Stimulated activated CD4-positive, alpha-beta T cell treated with anti-CD3 and anti-CD28 coated beads, Interleukin-12 subunit alpha, Interleukin-12 subunit beta, amount 100 ng/mL, for 48 hours (primary cell): ENCODE results near the gene RPS23.
A peak's percentile ranks its signal among the peaks of the same experiment; 100 is the strongest.

Source experiments
- DNase-seq, 3 donors: peaks; one replicate each; pipeline ENCODE4 v3.0.0-alpha.2; 2020; ENCODE audit warnings: low read depth in 2 of 3, low spot score in 1 of 3

The RPS23 gene

DNA sequence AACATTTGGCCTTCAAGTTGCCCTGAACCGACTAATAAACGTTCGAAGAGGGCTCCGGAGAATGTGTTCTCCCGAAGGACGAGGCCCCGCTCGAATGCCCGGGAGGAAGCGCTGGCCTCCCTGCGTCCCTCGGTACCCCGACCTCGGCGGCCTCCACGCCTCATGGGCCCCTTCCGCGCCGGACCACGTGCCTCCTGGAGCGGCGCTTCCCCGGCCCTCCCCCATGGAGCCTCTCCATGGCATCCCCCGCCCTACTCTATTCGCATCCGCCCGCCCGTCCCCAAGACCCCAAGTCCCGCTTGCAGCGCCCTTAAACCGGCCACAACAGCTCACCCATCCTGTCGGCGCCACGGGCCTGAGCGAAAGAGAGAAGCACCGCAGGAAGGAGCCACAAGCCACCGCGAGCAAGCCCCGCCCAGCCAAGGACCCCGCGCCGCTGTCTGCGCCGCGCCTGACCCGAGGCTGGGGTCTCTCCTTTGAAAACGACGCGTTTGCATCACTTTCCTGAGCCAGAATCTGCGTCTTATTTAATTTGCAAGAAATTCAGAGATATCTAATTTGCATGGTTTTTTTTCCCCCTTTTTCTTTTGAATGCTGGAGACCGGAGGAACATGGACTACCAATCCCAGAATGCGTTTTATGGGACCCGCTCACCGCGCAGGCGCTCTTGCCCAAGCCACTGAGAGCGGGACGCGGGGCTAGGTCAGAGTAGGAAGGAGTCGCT lies at the start of gene RPS23:
TSS of gene RPS23 (minus strand) at position 368 of the 724 bp plus-strand sequence. CDS start at position 337, 31 bp downstream.
- peak; percentile 76 to 85 (median 81) for DNase-seq

DNA sequence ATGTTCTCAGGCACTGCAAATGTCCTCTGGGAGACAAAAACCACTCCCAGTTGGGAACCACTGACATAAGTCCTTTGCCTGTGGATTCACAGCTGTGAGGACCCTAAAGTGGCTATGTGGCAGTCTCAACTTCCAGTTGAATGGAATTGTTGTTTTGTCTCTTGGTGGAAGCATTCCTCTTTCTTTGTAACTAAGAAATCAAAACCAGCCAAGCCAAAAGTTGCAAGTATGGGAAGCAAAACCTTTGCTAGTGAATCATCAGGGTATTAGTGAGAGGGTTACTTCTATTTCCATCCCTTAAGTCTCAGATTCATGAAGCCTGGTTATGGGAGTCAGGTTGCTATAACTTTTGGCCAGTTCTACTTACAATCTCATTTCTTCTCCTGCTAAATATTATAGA lies 49.8 kb upstream of the RPS23 start:
- DNase-seq: no peak

DNA sequence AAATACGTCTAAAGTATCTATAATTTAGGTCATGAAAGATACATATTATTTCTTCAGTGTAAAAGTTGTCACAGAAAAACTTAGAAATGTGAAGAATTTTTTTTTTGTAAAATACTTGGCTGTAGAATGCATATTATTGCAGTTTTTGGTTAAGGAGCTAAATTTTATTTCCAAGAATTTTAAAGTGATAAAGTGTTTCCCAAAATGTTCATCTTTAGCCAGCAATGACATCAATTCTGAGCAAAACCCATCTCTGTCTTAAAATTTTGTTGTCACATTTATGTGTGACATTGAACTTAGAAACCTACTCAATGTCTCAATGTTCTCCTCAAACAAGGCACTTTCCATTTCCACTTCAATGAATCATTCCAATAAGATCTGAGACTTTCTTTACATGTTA lies 47.8 kb upstream of the RPS23 start:
- DNase-seq: no peak

DNA sequence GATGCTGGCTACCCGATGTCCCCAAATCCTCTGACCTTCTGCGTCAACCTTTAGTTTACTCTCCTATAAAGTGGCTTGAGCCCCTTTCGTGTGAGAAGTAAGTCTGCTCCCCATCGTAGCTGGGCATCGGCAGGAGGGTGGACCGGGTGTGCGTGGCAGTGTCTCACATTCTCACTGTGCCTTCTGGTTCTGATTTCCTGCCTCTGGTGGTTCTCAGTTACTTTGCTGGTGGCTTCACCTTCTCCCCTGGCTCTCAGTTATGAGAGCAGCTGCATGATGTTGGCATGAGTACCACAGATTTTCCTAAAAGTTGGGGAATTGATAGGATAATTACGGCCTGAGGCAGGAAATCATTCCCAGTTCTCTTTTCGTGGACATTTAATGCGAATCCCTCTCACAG lies 47.0 kb upstream of the RPS23 start:
- DNase-seq: no peak

DNA sequence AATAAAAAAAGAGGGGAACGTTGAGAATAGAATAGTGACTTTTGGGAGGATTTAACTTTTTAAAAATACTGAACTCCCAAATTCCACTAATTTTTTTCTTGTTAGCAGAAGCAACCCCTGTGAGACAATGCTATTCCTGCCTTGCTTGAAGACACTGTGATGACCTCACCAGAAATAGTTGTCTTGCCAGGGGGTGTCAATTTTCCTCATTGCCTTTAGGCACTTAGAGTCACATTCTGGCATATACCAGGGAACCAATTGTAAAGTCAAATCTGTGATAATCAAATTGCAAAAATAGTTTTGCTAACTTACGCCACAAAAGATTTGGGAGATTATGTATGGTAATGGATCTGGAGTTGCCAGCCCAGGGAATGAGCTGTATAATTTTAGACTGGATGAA lies 42.8 kb upstream of the RPS23 start:
- no peak for DNase-seq

DNA sequence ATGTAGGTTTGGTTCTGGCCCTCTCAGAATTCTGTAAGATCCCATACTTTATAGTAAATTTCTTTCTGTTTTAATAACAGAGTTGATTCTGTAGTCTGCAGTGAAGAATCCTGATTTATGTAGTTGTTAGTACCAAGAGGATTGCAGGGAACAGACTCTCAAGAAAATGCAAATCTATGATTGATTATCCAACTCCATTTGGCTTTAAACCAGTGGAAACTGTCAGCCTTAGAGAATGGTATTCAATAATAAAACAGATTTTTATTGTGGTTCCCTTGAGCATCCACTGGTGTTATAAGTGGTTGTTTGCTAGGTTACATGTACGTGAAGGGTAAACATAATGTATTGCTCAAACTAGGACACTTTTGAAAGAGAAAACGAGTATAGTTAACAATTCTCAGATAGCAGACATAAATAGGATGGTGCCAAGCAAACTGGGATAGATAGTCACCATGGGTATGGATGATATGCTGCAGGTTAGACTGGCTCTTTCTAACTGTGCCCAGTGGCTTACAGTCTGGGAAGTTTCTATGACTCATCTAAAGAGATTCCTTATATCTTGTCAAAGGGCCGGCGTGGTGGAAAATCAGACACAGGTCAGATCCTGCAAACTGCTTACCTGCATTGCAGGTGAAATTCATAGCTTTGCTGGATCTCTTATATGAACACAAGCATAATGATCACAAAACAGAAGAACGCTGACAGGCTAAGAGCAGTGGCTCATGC lies 41.7 kb upstream of the RPS23 start:
- DNase-seq: no peak

DNA sequence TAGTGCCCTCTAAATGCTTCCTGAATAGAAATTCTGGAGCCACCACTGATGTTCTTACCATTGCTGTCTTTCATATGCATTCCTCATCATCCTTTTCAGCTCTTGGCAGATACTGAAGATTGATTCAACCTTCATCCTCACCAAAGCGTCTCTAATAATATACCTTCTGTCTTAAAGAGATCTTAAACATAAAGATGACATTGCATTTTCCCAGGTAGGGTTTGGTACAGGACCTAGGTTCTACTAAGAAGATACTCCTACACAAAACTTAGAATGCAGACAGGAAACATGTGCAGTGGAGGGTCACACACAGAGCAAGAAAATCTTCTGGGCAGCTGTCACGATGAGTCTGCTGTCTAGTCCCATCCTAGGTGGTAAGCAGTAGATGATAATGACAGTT lies 41.0 kb upstream of the RPS23 start:
- DNase-seq: no peak

DNA sequence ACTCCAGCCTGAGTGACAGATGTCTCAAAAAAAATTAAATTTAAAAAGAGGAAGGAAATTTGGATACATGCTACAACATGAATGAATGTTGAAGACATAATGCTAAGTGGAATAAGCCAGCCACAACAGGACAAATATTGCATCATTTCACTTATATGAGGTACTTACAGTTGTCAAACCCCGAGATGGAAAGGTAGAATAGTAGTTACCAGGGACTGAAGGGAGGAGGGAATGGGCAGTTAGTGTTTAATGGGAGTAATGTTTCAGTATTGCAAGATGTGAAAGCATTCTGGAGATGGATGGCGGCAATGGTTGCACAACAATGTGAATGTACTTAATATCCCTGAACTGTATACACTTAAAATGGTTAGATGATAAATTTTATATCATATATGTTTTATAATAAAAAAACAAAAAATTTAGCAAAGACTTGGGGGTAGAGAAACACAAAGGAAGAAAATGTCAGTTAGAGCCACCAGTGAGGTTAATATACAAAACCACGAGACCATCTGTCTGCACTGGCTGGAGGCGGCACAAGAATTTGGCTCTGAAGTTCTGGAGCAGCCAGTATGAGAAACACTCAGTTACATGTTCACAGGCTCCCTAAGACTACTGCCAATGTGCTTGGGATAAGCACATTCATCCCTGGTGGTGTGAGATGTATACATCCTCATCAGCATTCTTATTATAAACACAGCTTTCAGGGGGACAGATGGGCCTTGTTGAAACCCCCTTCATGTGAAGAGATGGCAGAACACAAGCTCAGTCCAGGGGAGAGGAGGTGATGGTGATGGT lies 37.0 kb upstream of the RPS23 start:
- no peak for DNase-seq

DNA sequence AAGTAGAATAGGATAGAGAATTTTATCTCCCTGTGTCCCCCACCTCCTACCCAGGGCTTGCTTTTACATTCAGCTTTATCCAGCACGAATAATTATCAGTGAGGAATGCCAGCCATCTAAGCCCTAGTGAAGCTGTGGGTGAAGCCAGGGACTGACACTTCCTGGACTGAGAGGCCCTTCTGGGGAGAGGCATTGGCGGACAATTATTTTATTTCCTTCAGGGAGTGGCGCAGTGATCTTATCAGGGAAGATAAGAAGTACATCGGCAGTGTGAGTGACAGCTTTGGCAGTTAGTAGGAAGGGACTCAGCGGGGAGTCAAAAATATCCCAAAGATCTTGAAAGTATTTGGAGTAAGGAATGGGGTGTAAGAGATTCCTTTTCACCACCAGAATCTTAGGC lies 34.9 kb upstream of the RPS23 start:
- DNase-seq: no peak

DNA sequence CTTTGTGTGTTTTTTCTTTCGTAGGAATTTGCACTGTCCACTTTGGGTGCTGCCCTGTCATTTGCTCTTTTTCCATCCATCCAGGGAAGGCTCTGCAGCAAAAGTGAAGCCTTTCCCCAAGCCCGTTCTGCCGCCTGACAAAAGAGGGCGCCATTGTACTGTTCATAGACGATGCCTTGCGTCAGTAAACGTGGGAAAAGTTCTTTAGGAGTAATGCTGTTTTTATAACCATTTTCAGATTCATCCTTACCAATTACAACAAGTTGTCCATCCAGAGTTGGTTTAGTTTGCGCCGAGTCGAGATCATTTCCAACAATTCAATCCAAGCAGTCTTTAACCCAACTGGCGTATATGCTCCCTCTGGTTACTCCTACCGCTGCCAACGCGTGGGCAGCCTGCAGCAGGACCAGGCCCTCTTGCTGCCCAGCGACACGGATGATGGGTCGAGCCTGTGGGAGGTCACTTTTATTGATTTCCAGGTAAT lies 34.3 kb upstream of the RPS23 start:
- peak; percentile 15 to 55 (median 17) for DNase-seq

DNA sequence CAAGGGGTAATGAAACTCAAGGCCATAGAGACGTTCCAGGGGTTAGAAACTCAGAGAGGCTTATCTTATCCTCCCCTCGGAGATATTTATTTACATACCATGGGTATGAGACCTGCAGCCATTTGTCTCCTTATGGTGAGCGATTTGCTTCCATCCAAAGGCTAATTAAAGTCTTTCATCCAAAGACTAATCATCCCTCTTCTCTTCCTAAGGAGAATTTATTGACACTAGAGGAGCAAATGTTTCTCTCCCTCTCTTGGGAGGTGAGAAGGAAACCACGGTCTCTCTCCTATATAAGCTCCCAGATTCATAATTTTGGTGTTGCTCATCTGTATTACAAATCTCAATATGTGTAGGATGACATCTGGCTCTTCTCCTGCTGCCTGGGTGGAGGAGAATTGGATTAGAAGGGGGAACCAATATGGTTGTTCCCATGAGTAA lies 31.0 kb upstream of the RPS23 start:
- DNase-seq: no peak

DNA sequence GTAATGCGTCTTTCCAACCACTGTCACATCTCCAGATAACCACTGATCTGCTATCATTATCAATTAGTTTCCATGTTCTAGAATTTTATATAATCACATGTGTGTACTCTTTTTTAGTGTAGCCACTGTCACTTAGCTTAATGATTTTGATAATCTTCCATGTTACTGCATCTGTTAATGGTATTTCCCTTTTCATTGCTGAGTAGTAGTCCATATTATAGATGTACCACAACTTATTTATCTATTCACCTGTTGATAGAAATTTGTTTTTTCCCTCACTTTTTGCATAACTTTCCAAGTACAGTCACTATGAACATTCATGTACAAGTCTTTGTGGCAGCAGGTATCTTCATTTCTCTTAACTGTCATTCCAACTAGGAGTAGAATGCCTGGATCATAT lies 30.3 kb upstream of the RPS23 start:
- no peak for DNase-seq

DNA sequence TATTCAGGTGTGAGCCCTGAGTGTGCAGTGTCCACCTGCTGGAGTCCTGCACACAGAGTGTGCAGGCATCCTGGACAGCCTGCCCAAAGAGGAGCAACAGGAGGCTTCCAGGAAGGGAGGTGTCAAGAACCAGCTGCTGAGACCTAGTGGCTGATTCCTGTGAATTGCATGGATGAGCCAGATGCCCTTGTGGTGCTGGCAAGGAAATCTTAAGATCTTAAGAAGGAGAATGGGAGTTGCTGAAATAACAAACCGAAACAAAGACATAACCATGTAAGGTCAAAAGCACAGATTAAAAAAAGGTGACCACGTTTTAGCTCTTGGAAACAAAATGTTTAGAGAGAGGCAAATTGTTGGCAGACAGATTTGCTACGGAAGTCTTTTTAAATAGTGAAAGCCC lies 29.3 kb upstream of the RPS23 start:
- DNase-seq: no peak

DNA sequence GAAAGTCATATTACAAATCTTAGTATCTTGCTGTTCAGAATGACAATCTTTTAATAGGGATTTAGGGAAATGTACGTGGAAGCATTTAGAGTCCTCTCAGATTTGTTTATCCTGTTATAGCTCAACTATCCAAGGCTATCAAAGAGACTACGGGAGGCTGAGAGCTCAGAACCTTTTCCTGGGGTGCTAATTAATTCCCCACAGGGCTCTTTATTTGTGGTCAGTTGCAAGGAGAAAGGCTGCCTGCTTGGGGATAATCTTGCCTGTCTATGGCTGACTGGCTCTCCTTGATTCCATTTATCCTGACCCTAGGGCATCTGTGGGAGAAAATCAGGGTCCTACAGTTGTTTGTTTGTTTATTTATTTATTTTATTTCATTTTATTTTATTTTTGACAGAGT lies 28.0 kb upstream of the RPS23 start:
- DNase-seq: no peak

DNA sequence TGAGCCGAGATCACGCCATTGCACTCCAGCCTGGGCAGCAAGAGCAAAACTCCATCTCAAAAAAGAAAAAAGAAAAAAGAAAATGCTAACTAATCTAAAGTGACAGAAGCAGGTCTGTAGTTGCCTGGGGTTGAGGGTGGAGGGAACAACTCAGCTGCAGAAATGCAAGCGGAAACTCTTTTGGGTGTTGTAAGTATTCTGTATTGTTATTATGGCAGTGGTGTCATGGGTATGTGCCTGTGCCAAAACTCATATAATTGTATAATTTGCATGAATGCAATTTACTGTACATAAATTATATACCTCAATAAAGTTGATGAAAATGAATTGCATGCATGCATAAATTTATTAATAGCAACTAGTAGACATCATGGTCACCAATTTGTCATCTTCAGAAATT lies 23.0 kb upstream of the RPS23 start:
- DNase-seq: no peak

DNA sequence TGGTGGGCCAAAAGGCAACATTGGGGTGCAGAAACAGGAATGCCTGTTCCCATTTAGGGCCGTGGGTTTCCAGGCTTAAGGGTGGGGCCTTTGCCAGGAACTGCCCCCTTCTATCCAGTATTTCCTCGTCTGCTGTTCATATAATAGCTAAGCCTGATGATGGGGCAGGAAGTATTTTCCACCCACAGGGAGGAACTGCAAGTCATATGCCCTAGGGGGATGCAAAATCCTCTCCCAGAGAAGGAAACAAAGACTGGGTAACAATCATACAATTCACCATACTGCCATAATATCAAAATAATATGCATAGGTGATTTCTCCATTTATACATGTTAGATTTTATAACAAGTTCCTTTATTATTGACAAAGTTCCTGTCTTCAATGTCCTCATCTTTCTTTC lies 20.5 kb upstream of the RPS23 start:
- no peak for DNase-seq

DNA sequence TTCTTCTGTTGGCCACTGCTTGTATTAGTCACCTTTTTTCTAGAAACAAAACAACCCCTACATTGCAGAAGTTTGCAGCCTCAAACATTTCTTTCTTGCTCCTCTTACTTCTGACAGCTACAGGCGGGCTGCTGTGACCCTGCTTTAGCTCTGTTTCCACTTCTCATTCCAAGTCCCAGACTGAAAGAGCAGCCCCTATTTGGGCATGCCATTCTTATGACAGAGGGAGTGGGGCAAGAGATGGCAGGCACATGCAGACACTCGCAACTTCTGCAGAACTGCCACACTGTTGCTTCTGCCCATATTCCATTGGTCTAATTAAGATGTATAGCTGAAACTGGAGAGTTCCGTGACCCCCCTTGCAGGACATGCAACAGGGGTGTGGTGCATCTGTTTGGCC lies 19.6 kb upstream of the RPS23 start:
- DNase-seq: no peak

DNA sequence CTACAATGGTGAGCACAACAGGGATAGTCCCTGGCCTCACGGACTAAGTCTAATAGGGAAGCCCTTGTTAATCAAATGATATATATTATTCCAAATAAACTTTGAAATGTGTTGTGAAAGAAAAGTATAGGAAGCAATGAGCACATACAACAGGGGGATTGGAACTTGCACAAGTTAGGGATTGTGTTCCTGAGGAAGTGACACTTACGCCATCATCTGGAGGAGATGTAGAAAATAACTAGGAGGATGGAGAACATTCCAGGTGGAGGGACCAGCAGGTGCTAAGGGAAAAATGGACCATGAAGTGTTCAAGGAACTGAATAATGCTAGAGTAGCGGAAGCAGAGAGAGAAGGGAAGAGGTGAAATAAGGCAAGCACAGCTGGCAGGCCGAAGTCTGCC lies 18.8 kb upstream of the RPS23 start:
- DNase-seq: no peak

DNA sequence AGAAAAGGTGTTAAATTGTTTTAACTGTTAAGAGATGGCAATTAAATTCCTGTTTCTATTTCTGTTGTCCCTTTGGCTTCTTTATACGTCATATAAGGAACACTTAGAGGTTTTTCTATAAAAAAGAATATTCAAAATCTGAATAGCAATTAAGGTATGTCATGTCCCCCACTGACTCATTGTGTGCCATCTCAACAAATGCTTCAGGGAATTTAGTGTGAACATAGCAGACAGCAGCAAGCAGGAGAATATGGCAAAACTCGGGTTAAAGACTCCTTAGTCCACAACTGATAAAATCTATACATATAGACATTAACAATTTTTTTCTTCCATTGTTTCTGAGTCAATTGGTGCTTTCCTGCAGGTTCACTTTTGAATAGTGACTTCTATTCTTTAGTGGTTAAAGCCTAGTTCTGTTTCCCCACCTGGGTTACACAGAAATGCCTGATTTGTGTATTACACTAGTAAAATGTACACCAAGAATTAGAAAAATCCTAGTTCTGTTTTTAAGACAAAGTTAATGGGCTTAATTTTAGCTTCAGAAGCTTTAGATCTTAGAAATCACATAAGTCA lies 17.9 kb upstream of the RPS23 start:
- no peak for DNase-seq

DNA sequence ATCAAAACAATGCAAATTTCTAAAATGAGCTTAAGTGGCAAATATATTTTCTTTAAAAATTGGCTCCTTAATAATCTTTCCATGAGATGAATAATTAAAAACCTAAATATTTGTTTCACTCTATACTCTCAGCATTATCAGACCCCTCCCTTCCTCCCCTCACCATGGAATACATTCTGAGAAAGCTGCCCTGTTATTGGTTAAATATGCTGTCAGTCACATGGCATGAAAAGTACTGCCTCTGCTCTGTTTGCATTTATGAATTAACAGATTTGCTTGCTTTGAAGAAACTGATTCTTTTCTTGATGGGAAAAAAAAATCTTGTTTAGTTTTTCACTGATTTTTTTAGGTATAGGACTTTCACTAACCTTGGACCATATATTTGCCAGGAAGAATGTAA lies 17.0 kb upstream of the RPS23 start:
- DNase-seq: no peak

DNA sequence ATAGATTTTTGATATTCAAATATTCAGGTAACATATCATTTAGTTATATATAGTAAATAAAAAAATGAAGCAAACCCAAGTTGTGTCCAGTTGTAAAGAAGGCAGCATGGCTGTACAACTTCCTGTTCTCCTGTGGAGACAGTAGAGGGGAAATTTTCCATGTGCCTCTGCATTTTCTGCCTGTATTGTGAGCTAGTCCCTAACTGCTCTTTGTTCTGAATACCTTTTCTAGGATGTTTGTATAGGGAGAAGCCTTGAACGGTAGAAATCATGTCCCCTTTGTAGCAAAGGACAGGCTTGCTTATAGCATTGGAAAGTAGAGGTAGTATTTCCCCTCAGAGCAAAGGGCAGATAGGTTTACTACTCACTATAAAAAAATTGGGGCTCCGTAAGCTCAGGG lies 13.3 kb upstream of the RPS23 start:
- no peak for DNase-seq

DNA sequence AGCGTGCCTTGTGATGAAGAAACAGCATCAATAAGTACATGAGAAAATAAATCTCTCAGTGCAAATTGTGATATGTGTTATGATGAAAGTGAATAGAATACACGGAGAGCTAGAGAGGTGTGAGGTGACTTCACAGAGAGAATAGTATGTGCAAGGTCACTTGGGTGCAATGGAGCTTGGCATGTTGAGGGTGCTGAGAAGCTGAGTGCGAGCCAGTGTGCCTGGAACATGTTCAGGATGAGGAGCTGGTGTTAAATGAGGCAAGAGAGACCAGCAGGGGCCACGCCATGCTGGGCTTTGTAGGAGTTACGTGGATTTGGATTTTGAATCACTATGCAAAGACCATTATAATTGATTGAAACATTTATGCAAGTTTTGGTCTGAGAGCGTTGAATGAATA lies 12.8 kb upstream of the RPS23 start:
- no peak for DNase-seq
